HCT116 (cell line): Measurements from ENCODE around the gene MRFAP1. TPM values are rescaled to one million over a fixed set of nuclear protein-coding genes. Genes with fewer than 3 reads are reported as not detected.

Experiments used
- ATAC-seq: fragments of 200-7000 bp; cut with Tn5 transposase; 2 replicates; pipeline ENCODE4 v1.9.1; 2020; ENCODE audit warnings: mild to moderate bottlenecking, moderate library complexity
- BruUV-seq: library from RNA; stranded (reverse); fragments of 400-500 nt; replicated peaks from 2 replicates; lab custom pipeline; 2021; lab: Mats Ljungman, UMichigan
- CTCF ChIA-PET: fragments of 300-600 bp; sonication (Branson Sonifier 250); formaldehyde crosslinking; loops from one replicate; lab custom pipeline; 2021; ENCODE audit warnings: antibody characterized with exemption; lab: Charles Lee
- POLR2A ChIA-PET: fragments of 300-600, 350-600 bp; sonication (Branson Sonifier 250); formaldehyde crosslinking; loops from one replicate; lab custom pipeline; 2021; ENCODE audit warnings: antibody characterized with exemption; lab: Charles Lee
- RAD21 ChIA-PET, 2 experiments: fragments of 300-600 bp; sonication (Branson Sonifier 250); formaldehyde crosslinking; loops; one replicate each; lab custom pipeline; 2023; ENCODE audit warnings: low total read pairs in 2 of 2; ENCODE audit not compliant: uncharacterized antibody in 2 of 2, unreplicated experiment in 2 of 2, low non-redundant PET in 1 of 2; lab: Charles Lee
- DNase-seq: peaks from one replicate; pipeline ENCODE4 v3.0.0-alpha.2; 2010; ENCODE audit warnings: low read depth, low spot score
- H2AFZ ChIP-seq: fragments of 200-600 bp; shearing (Covaris generic), sonication (generic); 2 replicates; pipeline ENCODE4 v1.6.1; 2017; ENCODE audit warnings: low read depth, mixed run types, mixed read lengths, antibody characterized with exemption, low read length; ENCODE audit not compliant: poor library complexity, severe bottlenecking
- H3K27ac ChIP-seq: 2 replicates; pipeline ENCODE4 v1.5.1; 2012; ENCODE audit warnings: low read depth, low read length
- H3K27me3 ChIP-seq: fragments of 200-600 bp; sonication (generic); 2 replicates; pipeline ENCODE4 v1.6.1; 2016; ENCODE audit warnings: mixed run types, low read length, mixed read lengths; ENCODE audit not compliant: insufficient read depth
- H3K36me3 ChIP-seq, 2 experiments: fragments of 200-500 bp in 1 of 2; fragments of 200-600 bp in 1 of 2; sonication (Bioruptor generic) in 1 of 2; sonication (generic) in 1 of 2; 2 replicates each; pipeline versions ENCODE4 v1.5.1 to v1.6.1; 2014 to 2016; ENCODE audit warnings: low read length in 2 of 2, inconsistent platforms in 1 of 2, mixed read lengths in 1 of 2, mixed run types in 1 of 2; ENCODE audit not compliant: insufficient read depth in 2 of 2, control insufficient read depth in 1 of 2
- H3K4me1 ChIP-seq, 2 experiments: fragments of 200-600 bp in 1 of 2; sonication (generic) in 1 of 2; 2 replicates each; pipeline versions ENCODE4 v1.5.1 to v1.6.1; 2012 to 2017; ENCODE audit warnings: low read length in 2 of 2, inconsistent platforms in 1 of 2, mild to moderate bottlenecking in 1 of 2, mixed read lengths in 1 of 2, mixed run types in 1 of 2, moderate library complexity in 1 of 2; ENCODE audit not compliant: insufficient read depth in 2 of 2, control insufficient read depth in 1 of 2
- H3K4me2 ChIP-seq: fragments of 200-600 bp; sonication (generic); 2 replicates; pipeline ENCODE4 v1.6.1; 2017; ENCODE audit warnings: mixed run types, low read length, mixed read lengths
- H3K4me3 ChIP-seq, 2 experiments: fragments of 200-600 bp in 1 of 2; sonication (generic) in 1 of 2; replicated peaks in 1 of 2; 2 replicates each; pipeline ENCODE4 v1.5.1; 2011 to 2016; ENCODE audit warnings: low read length in 2 of 2, control low read depth in 1 of 2, low read depth in 1 of 2, mild to moderate bottlenecking in 1 of 2, mixed read lengths in 1 of 2, mixed run types in 1 of 2
- H3K79me2 ChIP-seq: fragments of 200-600 bp; sonication (generic); 2 replicates; pipeline ENCODE4 v1.6.1; 2017; ENCODE audit warnings: mild to moderate bottlenecking, mixed run types, low read length, moderate library complexity, mixed read lengths; ENCODE audit not compliant: insufficient read depth
- H3K9ac ChIP-seq: fragments of 200-600 bp; sonication (generic); 2 replicates; pipeline ENCODE4 v1.6.1; 2016; ENCODE audit warnings: low read length, mixed read lengths
- H3K9me2 ChIP-seq: fragments of 200-600 bp; sonication (generic), shearing (Covaris generic); 2 replicates; pipeline ENCODE4 v1.6.1; 2017; ENCODE audit warnings: mixed run types, mild to moderate bottlenecking, moderate library complexity; ENCODE audit not compliant: insufficient read depth
- H3K9me3 ChIP-seq, 2 experiments: fragments of 200-500 bp in 1 of 2; fragments of 200-600 bp in 1 of 2; sonication (Bioruptor generic) in 1 of 2; sonication (generic) in 1 of 2; 2 replicates each; pipeline ENCODE4 v1.6.1; 2014 to 2017; ENCODE audit warnings: low read length in 2 of 2, mixed read lengths in 2 of 2, inconsistent platforms in 1 of 2, low read depth in 1 of 2, mild to moderate bottlenecking in 1 of 2, mixed run types in 1 of 2, moderate library complexity in 1 of 2; ENCODE audit not compliant: control insufficient read depth in 1 of 2, insufficient read depth in 1 of 2
- H4K20me1 ChIP-seq: fragments of 200-600 bp; sonication (generic), shearing (Covaris generic); 2 replicates; pipeline ENCODE4 v1.6.1; 2017; ENCODE audit warnings: mixed run types, mild to moderate bottlenecking, moderate library complexity; ENCODE audit not compliant: insufficient read depth
- ATF3 ChIP-seq: IDR thresholded peaks from 2 replicates; pipeline ENCODE4 v1.6.1; 2012
- CBX3 ChIP-seq: IDR thresholded peaks from 2 replicates; pipeline ENCODE4 v1.6.1; 2012; ENCODE audit warnings: low read depth
- CEBPB ChIP-seq: IDR thresholded peaks from 2 replicates; pipeline ENCODE4 v1.6.1; 2012; ENCODE audit warnings: low read depth
- CTCF ChIP-seq, 3 experiments: fragments of 200-600 bp in 1 of 3; sonication (generic) in 1 of 3; IDR thresholded peaks in 2 of 3; conservative IDR thresholded peaks in 1 of 3; 2 replicates each; pipeline ENCODE4 v1.5.1; 2012 to 2017; ENCODE audit warnings: low read depth in 2 of 3, low read length in 2 of 3, antibody characterized with exemption in 1 of 3, borderline replicate concordance in 1 of 3, control low read depth in 1 of 3, mild to moderate bottlenecking in 1 of 3, mixed read lengths in 1 of 3, mixed run types in 1 of 3, moderate library complexity in 1 of 3; ENCODE audit not compliant: insufficient read depth in 1 of 3
- ELF1 ChIP-seq: IDR thresholded peaks from 2 replicates; pipeline ENCODE4 v1.6.1; 2012; ENCODE audit warnings: low read depth, borderline replicate concordance
- EZH2phosphoT487 ChIP-seq: fragments of 200-600 bp; IDR thresholded peaks from 2 replicates; pipeline ENCODE4 v1.6.1; 2018; ENCODE audit warnings: antibody characterized with exemption, borderline replicate concordance
- JUND ChIP-seq: IDR thresholded peaks from 2 replicates; pipeline ENCODE4 v1.6.1; 2012
- MAX ChIP-seq: IDR thresholded peaks from 2 replicates; pipeline ENCODE4 v1.6.1; 2012
- POLR2A ChIP-seq: IDR thresholded peaks from 2 replicates; pipeline ENCODE4 v1.7.0; 2011; ENCODE audit warnings: borderline replicate concordance; ENCODE audit not compliant: insufficient read depth, insufficient read length; ENCODE audit errors: extremely low read depth
- POLR2AphosphoS5 ChIP-seq: IDR thresholded peaks from 2 replicates; pipeline ENCODE4 v1.6.1; 2011; ENCODE audit warnings: mild to moderate bottlenecking, low read depth, low read length, moderate library complexity
- RAD21 ChIP-seq: IDR thresholded peaks from 2 replicates; pipeline ENCODE4 v1.6.1; 2012; ENCODE audit warnings: low read depth, mild to moderate bottlenecking
- REST ChIP-seq: IDR thresholded peaks from 2 replicates; pipeline ENCODE4 v1.6.1; 2012; ENCODE audit warnings: low read depth
- SIN3A ChIP-seq: IDR thresholded peaks from 2 replicates; pipeline ENCODE4 v1.6.1; 2012; ENCODE audit warnings: low read depth
- SP1 ChIP-seq: IDR thresholded peaks from 2 replicates; pipeline ENCODE4 v1.6.1; 2012; ENCODE audit warnings: low read depth
- SRF ChIP-seq: IDR thresholded peaks from 2 replicates; pipeline ENCODE4 v1.6.1; 2012; ENCODE audit warnings: low read depth
- TCF7L2 ChIP-seq: IDR thresholded peaks from 2 replicates; pipeline ENCODE4 v1.7.0; 2011; ENCODE audit warnings: borderline replicate concordance, inconsistent platforms; ENCODE audit not compliant: insufficient read depth, insufficient read length; ENCODE audit errors: extremely low read depth
- YY1 ChIP-seq: IDR thresholded peaks from 2 replicates; pipeline ENCODE4 v1.6.1; 2011; ENCODE audit warnings: low read length, low read depth, moderate library complexity, mild to moderate bottlenecking; ENCODE audit not compliant: insufficient replicate concordance; ENCODE audit errors: extremely low read depth
- ZBTB33 ChIP-seq: IDR thresholded peaks from 2 replicates; pipeline ENCODE4 v1.6.1; 2011; ENCODE audit warnings: mild to moderate bottlenecking, low read length, moderate library complexity; ENCODE audit not compliant: insufficient replicate concordance; ENCODE audit errors: extremely low read depth
- ZNF274 ChIP-seq: fragments of 200-500 bp; sonication (Bioruptor generic); IDR thresholded peaks from 2 replicates; pipeline ENCODE4 v1.6.1; 2014; ENCODE audit warnings: mild to moderate bottlenecking, low read depth, low read length, inconsistent platforms
- intact Hi-C: fragments of 100-400 bp; cut with micrococcal nuclease; formaldehyde crosslinking; loops from 2 replicates; pipeline ENCODE4 v1.10.0; 2022
- total RNA-seq: library from RNA; stranded (reverse); gene quantifications from one replicate; pipeline ENCODE4 v1.2.1, GENCODE V29; 2021; ENCODE audit not compliant: unreplicated experiment

Gene MRFAP1
- total RNA-seq, 1 experiment from 2014 or later, result 313 TPM

GRCh38 chr4:6614701-6615230 lies 25.7 kb upstream of the MRFAP1 start:
- intact Hi-C loops, result no loop called here
- DNase-seq (no peak), ATAC-seq (no peak)
- H4K20me1 ChIP-seq, result no peaks in the 10 kb centered on the region
- ChIA-PET POLR2A (no interaction called here), CTCF (no interaction called here), RAD21 (no interaction called here)
- H3K4me1 ChIP-seq, result no peaks in the 10 kb centered on the region
- no peaks in the 10 kb centered on the region for H3K9me3 ChIP-seq
- TF ChIP-seq JUND (no peak), CEBPB (no peak), POLR2A (no peak), EZH2phosphoT487 (no peak), SIN3A (no peak), CBX3 (no peak), TCF7L2 (no peak), ELF1 (no peak), YY1 (no peak), ZBTB33 (no peak), RAD21 (no peak), ATF3 (no peak), POLR2AphosphoS5 (no peak), SRF (no peak), SP1 (no peak), REST (no peak), MAX (no peak), ZNF274 (no peak), CTCF (IDR thresholded peaks at IDR 0.05 in 2 of 3, conservative IDR thresholded peaks at IDR 0.05 in 1 of 3; ENCODE audit: borderline replicate concordance in 1 of 3, insufficient read depth in 1 of 3, low read depth in 2 of 3, low read length in 2 of 3) (no peak)
- H3K27me3 ChIP-seq, result no peaks in the 10 kb centered on the region
- H3K79me2 ChIP-seq, result no peaks in the 10 kb centered on the region
- BruUV-seq, result no TSS peak
- H3K9ac ChIP-seq, result no peak overlapping the region
- H3K27ac ChIP-seq, result no peak overlapping the region
- H3K9me2 ChIP-seq, result no peaks in the 10 kb centered on the region
- no peak overlapping the region for H3K4me3 ChIP-seq
- H3K36me3 ChIP-seq, result 0 out of 4 replicates have a peak, but pooled peaks cover 0 to 3% of the 10 kb centered on the region in 2 experiments
- H2AFZ ChIP-seq, result no peak overlapping the region
- no peak overlapping the region for H3K4me2 ChIP-seq
